Measurements from ENCODE around the gene MYZAP.

- TF ChIP-seq CTCF (IDR thresholded peaks at IDR 0.05) (no peak), POLR2A (IDR thresholded peaks at IDR 0.05) (no peak), EP300 (IDR thresholded peaks at IDR 0.05) (no peak)
These were observed 12.8 kb downstream of the MYZAP start for GRCh38 chr15:57604507-57604906.
